ENCODE measurements around the gene FAR2. TPM values are rescaled to one million over a fixed set of nuclear protein-coding genes. Genes with fewer than 3 reads are reported as not detected.
A peak's percentile ranks its signal among the peaks of the same experiment; 100 is the strongest.
"Not testable (repeated sequence)": the region's sequence is repeated elsewhere in the genome, so short reads cannot be mapped to it uniquely, and the experiment has no call there.

FAR2 gene
- total RNA-seq, 2 donors from 2014 or later = 6.2 TPM

- intact Hi-C loops (cut with DNase I) = no loop called here
- no peak for ATAC-seq
- no peak for DNase-seq
Measured at GRCh38 chr12:29150462-29150861, 1.4 kb downstream of the FAR2 start.

GRCh38 chr12:29152223-29152868 lies 3.3 kb downstream of the FAR2 start:
- intact Hi-C loops (cut with DNase I) = no loop called here
- DNase-seq (no peak), ATAC-seq (no peak)

GRCh38 chr12:29152981-29153630 lies 4.0 kb downstream of the FAR2 start:
- intact Hi-C loops (cut with DNase I) = no loop called here
- ATAC-seq (no peak), DNase-seq (no peak)

GRCh38 chr12:29155079-29155478 lies 6.0 kb downstream of the FAR2 start:
- no peak for ATAC-seq
- intact Hi-C loops (cut with DNase I) = no loop called here

GRCh38 chr12:29157486-29157946 lies 8.4 kb downstream of the FAR2 start:
- intact Hi-C loops (cut with DNase I) = no loop called here

More at GRCh38 chr12:29155079-29155478, 6.0 kb downstream of the FAR2 start:
- no peak for DNase-seq

GRCh38 chr12:29158115-29158763 lies 9.2 kb downstream of the FAR2 start:
- peak in 1 of 2 donors; percentile 68 for ATAC-seq
- DNase-seq = no peak

More at GRCh38 chr12:29157486-29157946, 8.4 kb downstream of the FAR2 start:
- peak in 1 of 2 donors; percentile 42 for ATAC-seq
- DNase-seq = no peak

GRCh38 chr12:29159661-29160060 lies 10.6 kb downstream of the FAR2 start:
- intact Hi-C loops (cut with DNase I) = no loop called here
- ATAC-seq (no peak), DNase-seq (no peak)

More at GRCh38 chr12:29158115-29158763, 9.2 kb downstream of the FAR2 start:
- intact Hi-C loops (cut with DNase I) = no loop called here

GRCh38 chr12:29160230-29160629 lies 11.2 kb downstream of the FAR2 start:
- intact Hi-C loops (cut with DNase I) = no loop called here
- no peak for ATAC-seq
- no peak for DNase-seq

- no peak for ATAC-seq
- intact Hi-C loops (cut with DNase I) = no loop called here
- DNase-seq = no peak
Measured at GRCh38 chr12:29163146-29163545, 14.1 kb downstream of the FAR2 start.

GRCh38 chr12:29164477-29165393 lies 15.7 kb downstream of the FAR2 start:
- intact Hi-C loops (cut with DNase I) = no loop called here
- no peak for DNase-seq
- peak in 1 of 2 donors; percentile 95 for ATAC-seq

GRCh38 chr12:29167445-29167844 lies 18.4 kb downstream of the FAR2 start:
- DNase-seq = no peak
- intact Hi-C loops (cut with DNase I) = no loop called here
- ATAC-seq = no peak

- intact Hi-C loops (cut with DNase I) = no loop called here
- ATAC-seq = no peak
- DNase-seq = no peak
Measured at GRCh38 chr12:29167988-29168387, 18.9 kb downstream of the FAR2 start.

- DNase-seq; intact Hi-C loops (cut with DNase I); ATAC-seq: not testable (repeated sequence)
Measured at GRCh38 chr12:29169978-29170377, 20.9 kb downstream of the FAR2 start.

- DNase-seq; intact Hi-C loops (cut with DNase I); ATAC-seq: not testable (repeated sequence)
Measured at GRCh38 chr12:29170478-29171084, 21.5 kb downstream of the FAR2 start.

GRCh38 chr12:29171421-29172258 lies 22.6 kb downstream of the FAR2 start:
- ATAC-seq (no peak), DNase-seq (no peak)
- intact Hi-C loops (cut with DNase I) = no loop called here

- DNase-seq (no peak), ATAC-seq (no peak)
- intact Hi-C loops (cut with DNase I) = no loop called here
Measured at GRCh38 chr12:29176941-29177340, 27.9 kb downstream of the FAR2 start.

- ATAC-seq; DNase-seq; intact Hi-C loops (cut with DNase I): not testable (repeated sequence)
Measured at GRCh38 chr12:29182247-29182646, 33.2 kb downstream of the FAR2 start.

GRCh38 chr12:29187756-29188155 lies 38.7 kb downstream of the FAR2 start:
- no peak for DNase-seq
- intact Hi-C loops (cut with DNase I) = no loop called here
- peak in 1 of 2 donors; percentile 38 for ATAC-seq

Data from left cardiac atrium (tissue), 4 donors.